ENCODE measurements around the gene SMCR8. TPM values are rescaled to one million over a fixed set of nuclear protein-coding genes. Genes with fewer than 3 reads are reported as not detected.

Gene SMCR8
- 10 to 100 TPM; 20.1 to 24.1 (median 21.9) TPM for total RNA-seq
- long read RNA-seq, donor 1, full-length matches to known transcripts: 4 of 8 reads
- long read RNA-seq, donor 1, partial matches to known transcripts: 3 of 8 reads
- long read RNA-seq, donor 1, other reads (novel, unspliced or antisense): 1 of 8 reads
- long read RNA-seq, donor 2, partial matches to known transcripts: 0 of 1 reads
- long read RNA-seq, donor 2, other reads (novel, unspliced or antisense): 1 of 1 reads

GRCh38 chr17:18314731-18315561 lies at the start of gene SMCR8, which contains the start of gene TOP3A:
Gene SMCR8 (plus strand): TSS chr17:18315293. CDS start chr17:18315790, 497 bp downstream.
Gene TOP3A (minus strand): TSS chr17:18314994. CDS start chr17:18314778, 216 bp downstream.
- intact Hi-C loops (cut with DNase I, micrococcal nuclease): no loop called here
- peaks cover 55% of the 10 kb centered on the region for H3K4me1 ChIP-seq (ENCODE audit: low read depth)
- peak; percentile 97 for ATAC-seq
- H3K4me3 ChIP-seq: peak within 1 kb of the TSS; percentile 85
- H3K9me3 ChIP-seq: no peaks in the 10 kb centered on the region
- H3K36me3 ChIP-seq (ENCODE audit: low read depth): no peaks in the 10 kb centered on the region
- DNase-seq: peak; percentile 98 to 99 (median 98)
- no peak for TF ChIP-seq CTCF (IDR thresholded peaks at IDR 0.05)

GRCh38 chr17:18267366-18267765 lies 47.7 kb upstream of the SMCR8 start:
- Histone ChIP-seq H3K9me3 (no peaks in the 10 kb centered on the region), H3K36me3 (ENCODE audit: low read depth) (peaks cover 5% of the 10 kb centered on the region), H3K4me3 (no peak overlapping the region), H3K4me1 (ENCODE audit: low read depth) (peaks cover 3% of the 10 kb centered on the region)
- intact Hi-C loops (cut with DNase I, micrococcal nuclease): no loop called here
- DNase-seq (no peak), ATAC-seq (no peak)
- no peak for TF ChIP-seq CTCF (IDR thresholded peaks at IDR 0.05)

GRCh38 chr17:18267927-18268711 lies 47.0 kb upstream of the SMCR8 start:
- no peaks in the 10 kb centered on the region for H3K9me3 ChIP-seq
- intact Hi-C loops (cut with DNase I, micrococcal nuclease): no loop called here
- no peak for ATAC-seq

GRCh38 chr17:18270046-18270931 lies 44.8 kb upstream of the SMCR8 start:
- ATAC-seq: no peak
- Histone ChIP-seq H3K4me3 (no peak overlapping the region), H3K4me1 (ENCODE audit: low read depth) (no peaks in the 10 kb centered on the region), H3K9me3 (no peaks in the 10 kb centered on the region), H3K36me3 (ENCODE audit: low read depth) (no peaks in the 10 kb centered on the region)
- no peak for TF ChIP-seq CTCF (IDR thresholded peaks at IDR 0.05)
- intact Hi-C loops (cut with DNase I, micrococcal nuclease): no loop called here
- no peak for DNase-seq

More at GRCh38 chr17:18267927-18268711, 47.0 kb upstream of the SMCR8 start:
- no peak for TF ChIP-seq CTCF (IDR thresholded peaks at IDR 0.05)
- Histone ChIP-seq H3K4me1 (ENCODE audit: low read depth) (no peaks in the 10 kb centered on the region), H3K36me3 (ENCODE audit: low read depth) (peaks cover 5% of the 10 kb centered on the region), H3K4me3 (no peak overlapping the region)
- no peak for DNase-seq

- Histone ChIP-seq H3K36me3 (ENCODE audit: low read depth) (peaks cover 7% of the 10 kb centered on the region), H3K4me3 (no peak overlapping the region), H3K9me3 (no peaks in the 10 kb centered on the region), H3K4me1 (ENCODE audit: low read depth) (no peaks in the 10 kb centered on the region)
- no peak for TF ChIP-seq CTCF (IDR thresholded peaks at IDR 0.05)
- intact Hi-C loops (cut with DNase I, micrococcal nuclease): no loop called here
- ATAC-seq: no peak
- DNase-seq: no peak
Measured at GRCh38 chr17:18277076-18277475, 38.0 kb upstream of the SMCR8 start.

Measured in mucosa of descending colon (tissue), 3 donors.